ENCODE results near the gene TMEM259.

TMEM259 gene

GRCh38 chr19:1018932-1019615, 1.8 kb downstream of the TMEM259 start:
- intact Hi-C loops (cut with DNase I) = no loop called here
- DNase-seq = no peak

DNA sequence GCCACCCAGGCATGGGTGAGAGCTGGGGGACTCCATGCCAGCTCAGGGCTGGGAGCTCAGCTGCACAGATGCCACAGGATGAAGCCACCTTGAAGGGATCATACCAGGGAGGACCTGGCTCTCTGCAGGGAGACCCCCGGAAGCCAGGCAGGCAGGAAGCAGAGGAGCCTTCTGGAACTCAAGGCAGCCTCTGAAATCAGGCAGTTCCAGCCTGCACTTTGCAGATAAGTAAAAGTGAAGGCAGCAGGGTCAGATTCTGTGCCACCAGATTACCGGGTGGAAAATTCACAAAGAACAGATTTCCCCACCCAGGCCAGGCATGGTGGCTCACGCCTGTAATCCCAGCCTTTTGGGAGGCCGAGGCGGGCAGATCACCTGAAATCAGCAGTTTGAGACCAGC, 2.5 kb downstream of the TMEM259 start:
- intact Hi-C loops (cut with DNase I) = no loop called here
- DNase-seq = no peak

DNA sequence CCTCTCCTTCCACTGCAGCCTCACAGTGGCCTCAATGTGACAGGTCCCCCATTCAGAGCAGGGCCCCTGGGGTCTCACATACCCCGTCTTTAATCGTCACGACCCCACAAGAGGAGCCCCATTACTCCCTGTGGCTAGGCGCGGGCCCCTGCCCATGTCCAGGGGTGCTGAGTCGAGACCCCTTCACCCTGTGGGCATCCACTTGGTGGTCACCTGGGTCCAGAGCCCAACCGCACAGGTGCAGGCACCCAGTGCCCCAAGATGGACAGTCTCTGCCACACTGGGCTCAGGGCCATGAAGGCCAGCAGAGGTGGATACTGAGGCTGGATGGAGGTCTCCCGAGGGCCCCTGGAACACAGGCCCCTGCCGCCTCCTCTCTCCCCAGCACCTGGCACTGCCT, 3.0 kb downstream of the TMEM259 start:
- intact Hi-C loops (cut with DNase I) = no loop called here

GRCh38 chr19:1017115-1017905, 3.6 kb downstream of the TMEM259 start:
- DNase-seq = no peak
- intact Hi-C loops (cut with DNase I) = no loop called here

More for the DNA sequence above, 3.0 kb downstream of the TMEM259 start:
- DNase-seq = no peak

DNA sequence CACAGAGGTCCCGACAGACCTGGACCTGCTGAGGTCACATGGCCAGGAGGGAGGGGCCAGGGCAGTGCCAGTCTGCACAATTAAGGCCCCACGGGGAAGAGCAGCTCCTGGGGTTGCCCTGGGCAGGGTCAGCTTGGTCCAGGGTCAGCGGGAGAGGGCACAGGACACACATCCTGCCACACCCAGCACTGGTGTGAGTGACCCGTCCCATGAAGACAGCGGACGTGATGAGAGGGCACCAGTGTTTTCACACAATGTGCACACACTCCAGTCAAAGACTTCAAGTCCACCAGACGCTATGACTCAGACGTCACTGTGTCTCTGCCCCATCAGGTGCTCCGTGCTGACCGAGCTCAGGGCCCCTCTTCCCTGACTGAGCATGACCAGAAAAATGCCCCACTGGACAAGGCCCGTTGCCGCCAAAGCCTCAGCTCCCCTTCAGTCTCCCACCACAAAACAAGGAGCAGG, 4.2 kb downstream of the TMEM259 start:
- intact Hi-C loops (cut with DNase I) = no loop called here
- no peak for DNase-seq

- DNase-seq = no peak
- intact Hi-C loops (cut with DNase I) = no loop called here
Observed at GRCh38 chr19:1015782-1016646, 4.9 kb downstream of the TMEM259 start.

GRCh38 chr19:1015061-1015781, 5.7 kb downstream of the TMEM259 start:
- intact Hi-C loops (cut with DNase I) = no loop called here
- DNase-seq = no peak

GRCh38 chr19:1014161-1015060, 6.5 kb downstream of the TMEM259 start:
- intact Hi-C loops (cut with DNase I) = no loop called here
- DNase-seq = no peak

DNA sequence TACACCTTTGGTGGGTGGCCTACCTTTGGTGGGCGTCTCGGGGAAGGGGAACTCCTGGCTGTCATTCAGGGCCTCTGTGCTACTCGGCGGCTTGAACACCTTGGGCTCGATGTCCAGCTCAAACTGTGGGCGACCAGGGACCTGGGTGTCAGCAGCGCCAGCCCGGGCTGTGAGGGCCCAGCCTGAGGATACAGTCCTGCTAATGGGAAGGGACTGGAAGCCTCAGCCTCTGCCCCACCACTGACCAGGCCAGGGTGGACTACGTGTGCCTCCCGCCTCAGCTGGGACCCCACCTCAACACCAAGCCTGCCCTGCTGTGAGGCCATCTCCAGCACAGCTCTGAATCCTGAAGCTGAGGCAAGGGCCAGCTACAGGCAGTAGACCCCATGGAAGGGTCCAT, 7.7 kb downstream of the TMEM259 start:
- intact Hi-C loops (cut with DNase I) = no loop called here
- DNase-seq = no peak

DNA sequence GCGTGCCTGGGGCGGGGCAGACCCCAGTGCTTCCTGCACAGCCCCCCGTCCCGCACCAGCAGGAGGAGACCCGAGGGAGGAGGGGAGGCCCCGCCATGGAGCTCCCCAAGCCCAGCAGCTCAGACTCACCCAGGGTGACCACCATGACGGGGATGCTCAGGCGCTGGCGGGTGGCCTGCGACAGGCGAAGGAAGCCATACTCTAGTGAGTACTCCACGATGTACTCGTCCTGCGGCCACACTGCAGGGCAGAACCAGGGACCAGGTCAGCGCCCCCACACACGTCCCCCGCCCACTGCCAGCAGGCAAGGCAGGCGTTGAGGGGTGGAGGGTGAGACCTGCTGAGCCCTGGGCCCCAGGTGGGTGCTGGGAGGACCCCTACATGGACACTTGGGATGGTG, 8.6 kb downstream of the TMEM259 start:
- intact Hi-C loops (cut with DNase I) = no loop called here

DNA sequence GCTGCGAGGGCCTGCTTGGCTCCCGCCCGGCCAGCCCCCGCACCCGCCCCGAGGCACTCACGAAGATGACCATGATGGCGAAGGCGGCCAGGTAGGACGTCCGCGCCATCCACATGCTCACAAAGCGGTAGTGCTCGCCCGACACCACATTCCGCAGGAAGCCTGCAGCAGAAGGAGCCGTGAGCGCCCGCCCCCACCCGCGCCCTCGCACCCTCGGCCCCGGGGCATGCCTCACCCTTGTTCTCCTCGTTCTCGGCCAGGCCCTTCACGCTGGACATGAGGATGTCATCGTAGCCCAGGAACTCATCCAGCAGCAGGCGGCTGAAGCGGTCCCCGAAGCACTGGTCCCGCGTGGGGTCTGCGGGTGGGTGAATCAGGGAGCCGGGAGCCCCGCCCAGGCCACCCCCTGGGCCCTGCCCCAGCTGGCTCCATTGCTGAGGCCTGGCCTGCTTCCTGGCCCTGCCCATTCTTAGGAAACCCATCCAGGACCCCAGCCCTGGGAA, 9.0 kb downstream of the TMEM259 start:
- no peak for DNase-seq
- intact Hi-C loops (cut with DNase I) = no loop called here

More for the DNA sequence above, 8.6 kb downstream of the TMEM259 start:
- DNase-seq = no peak

GRCh38 chr19:1010586-1011510, 10.1 kb downstream of the TMEM259 start:
- intact Hi-C loops (cut with DNase I) = no loop called here
- DNase-seq = no peak

- intact Hi-C loops (cut with DNase I) = no loop called here
Observed at GRCh38 chr19:1009981-1010538, 10.9 kb downstream of the TMEM259 start.

GRCh38 chr19:1009041-1009980, 11.6 kb downstream of the TMEM259 start:
- intact Hi-C loops (cut with DNase I) = no loop called here
- DNase-seq = peak in 2 of 10 donors; percentile 13 to 40

More at GRCh38 chr19:1009981-1010538, 10.9 kb downstream of the TMEM259 start:
- no peak for DNase-seq

GRCh38 chr19:1008268-1009040, 12.5 kb downstream of the TMEM259 start:
- intact Hi-C loops (cut with DNase I) = no loop called here
- no peak for DNase-seq
